Measurements from ENCODE around the gene MAP3K21. TPM values are rescaled to one million over a fixed set of nuclear protein-coding genes. Genes with fewer than 3 reads are reported as not detected.

MAP3K21 gene
- total RNA-seq, 4 donors from 2014 or later: 1.3 to 5.5 (median 3.0) TPM

- ATAC-seq (ENCODE audit: low FRiP score): no peak
- DNase-seq (ENCODE audit: low spot score): no peak
- TF ChIP-seq, protein P1, sequence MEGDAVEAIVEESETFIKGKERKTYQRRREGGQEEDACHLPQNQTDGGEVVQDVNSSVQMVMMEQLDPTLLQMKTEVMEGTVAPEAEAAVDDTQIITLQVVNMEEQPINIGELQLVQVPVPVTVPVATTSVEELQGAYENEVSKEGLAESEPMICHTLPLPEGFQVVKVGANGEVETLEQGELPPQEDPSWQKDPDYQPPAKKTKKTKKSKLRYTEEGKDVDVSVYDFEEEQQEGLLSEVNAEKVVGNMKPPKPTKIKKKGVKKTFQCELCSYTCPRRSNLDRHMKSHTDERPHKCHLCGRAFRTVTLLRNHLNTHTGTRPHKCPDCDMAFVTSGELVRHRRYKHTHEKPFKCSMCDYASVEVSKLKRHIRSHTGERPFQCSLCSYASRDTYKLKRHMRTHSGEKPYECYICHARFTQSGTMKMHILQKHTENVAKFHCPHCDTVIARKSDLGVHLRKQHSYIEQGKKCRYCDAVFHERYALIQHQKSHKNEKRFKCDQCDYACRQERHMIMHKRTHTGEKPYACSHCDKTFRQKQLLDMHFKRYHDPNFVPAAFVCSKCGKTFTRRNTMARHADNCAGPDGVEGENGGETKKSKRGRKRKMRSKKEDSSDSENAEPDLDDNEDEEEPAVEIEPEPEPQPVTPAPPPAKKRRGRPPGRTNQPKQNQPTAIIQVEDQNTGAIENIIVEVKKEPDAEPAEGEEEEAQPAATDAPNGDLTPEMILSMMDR (IDR thresholded peaks at IDR 0.05): no peak
These were observed 56.5 kb downstream of the MAP3K21 start for GRCh38 chr1:233383984-233384383.

DNA sequence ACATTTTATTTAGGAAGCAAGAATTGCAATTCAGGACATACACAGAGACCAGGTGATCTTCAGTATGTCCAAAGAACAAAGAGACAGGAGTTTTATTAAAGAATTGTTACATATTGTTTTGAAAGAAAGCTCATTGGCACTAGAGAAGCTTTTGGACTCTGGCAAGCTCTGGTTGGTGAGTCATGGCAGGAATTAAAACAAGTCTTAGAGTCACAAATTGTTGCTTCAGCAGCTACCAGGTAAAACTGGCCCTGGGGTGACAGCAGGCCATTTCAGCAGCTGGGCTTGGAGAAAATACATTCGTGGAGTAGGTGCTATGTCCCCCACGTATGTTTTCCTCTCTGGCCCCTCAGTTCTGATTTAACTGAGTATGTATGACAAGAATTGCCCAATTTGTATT, 58.8 kb downstream of the MAP3K21 start:
- TF ChIP-seq, protein P1 (IDR thresholded peaks at IDR 0.05): no peak
- no peak for DNase-seq (ENCODE audit: low spot score)
- ATAC-seq (ENCODE audit: low FRiP score): no peak

- no peak for DNase-seq (ENCODE audit: low spot score)
- TF ChIP-seq, protein P1 (IDR thresholded peaks at IDR 0.05): no peak
- no peak for ATAC-seq (ENCODE audit: low FRiP score)
These were observed 60.1 kb downstream of the MAP3K21 start for GRCh38 chr1:233387585-233387984.

GRCh38 chr1:233389169-233389568, 61.6 kb downstream of the MAP3K21 start:
- ATAC-seq (ENCODE audit: low FRiP score): no peak

DNA sequence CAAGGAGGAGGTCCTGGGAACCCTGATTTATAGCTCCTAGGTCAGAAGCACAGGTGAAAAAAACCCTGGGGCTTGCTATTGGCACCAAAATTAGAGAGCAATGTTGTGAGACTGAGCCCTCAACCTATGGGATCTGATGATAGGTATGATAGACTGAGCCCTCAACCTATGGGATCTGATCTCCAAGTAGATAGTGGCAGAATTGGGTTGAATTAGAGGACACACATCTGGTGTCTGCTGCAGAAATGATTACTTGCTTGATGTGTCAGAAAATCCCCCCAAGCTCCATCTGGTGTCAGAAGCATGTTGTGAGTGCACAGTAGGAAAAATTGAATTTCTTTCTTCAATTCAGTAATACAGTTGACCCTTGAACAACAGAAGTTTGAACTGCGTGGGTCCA, 62.4 kb downstream of the MAP3K21 start:
- no peak for ATAC-seq (ENCODE audit: low FRiP score)
- TF ChIP-seq, protein P1 (IDR thresholded peaks at IDR 0.05): no peak
- DNase-seq (ENCODE audit: low spot score): no peak

More at GRCh38 chr1:233389169-233389568, 61.6 kb downstream of the MAP3K21 start:
- TF ChIP-seq, protein P1 (IDR thresholded peaks at IDR 0.05): no peak
- no peak for DNase-seq (ENCODE audit: low spot score)

GRCh38 chr1:233390842-233391737, 63.6 kb downstream of the MAP3K21 start:
- DNase-seq (ENCODE audit: low spot score): no peak
- no peak for ATAC-seq (ENCODE audit: low FRiP score)
- TF ChIP-seq, protein P1 (IDR thresholded peaks at IDR 0.05): no peak

Measured in omental fat pad (tissue), 4 donors.